SW 1271 (cell line): ENCODE measurements around the gene POLE.

Experiments
- DNase-seq, 2 experiments: peaks; one replicate each; lab custom pipeline; 2025; lab: John Stamatoyannopoulos, UW

The POLE gene

DNA sequence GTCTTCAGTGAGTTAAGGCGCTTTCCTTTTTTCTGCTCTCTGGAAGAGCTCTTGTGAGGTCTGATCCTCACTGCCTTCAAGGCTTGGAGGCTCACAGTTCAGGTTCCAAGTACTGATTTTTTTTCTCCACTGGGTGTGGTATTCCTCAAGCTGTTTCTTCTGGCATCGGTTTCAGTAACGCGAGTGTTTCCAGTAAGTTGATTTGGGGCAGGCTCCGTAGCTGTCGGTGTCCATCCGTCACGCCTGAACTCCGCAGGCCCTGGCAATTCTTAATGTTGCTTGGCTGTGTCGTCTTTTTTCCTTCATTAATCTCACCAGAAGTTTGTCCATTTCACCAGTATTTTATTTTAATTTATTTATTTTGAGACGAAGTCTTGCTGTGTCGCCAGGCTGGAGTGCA is 107.4 kb downstream of the POLE start:
- no peak for DNase-seq

DNA sequence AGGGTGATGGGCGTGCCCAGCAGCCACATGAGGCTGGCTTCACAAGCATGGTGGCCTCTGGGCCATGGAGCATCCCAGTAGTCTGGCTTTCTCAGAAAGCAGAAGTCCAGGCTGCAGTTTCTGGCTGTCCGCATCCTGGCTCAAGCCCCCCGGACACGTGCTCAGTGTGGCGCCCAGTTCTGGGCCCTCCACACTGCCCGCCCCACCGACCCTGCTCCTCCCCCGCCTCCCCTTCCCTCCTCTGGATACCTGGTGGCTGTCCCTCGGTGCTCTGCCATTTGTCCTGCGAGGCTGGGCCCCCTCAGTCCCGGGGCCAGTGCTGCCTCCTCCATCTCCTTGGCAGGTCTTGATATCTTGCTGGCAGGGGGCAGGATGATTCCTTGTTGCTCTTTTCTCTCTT is 108.3 kb downstream of the POLE start:
- no peak for DNase-seq

DNA sequence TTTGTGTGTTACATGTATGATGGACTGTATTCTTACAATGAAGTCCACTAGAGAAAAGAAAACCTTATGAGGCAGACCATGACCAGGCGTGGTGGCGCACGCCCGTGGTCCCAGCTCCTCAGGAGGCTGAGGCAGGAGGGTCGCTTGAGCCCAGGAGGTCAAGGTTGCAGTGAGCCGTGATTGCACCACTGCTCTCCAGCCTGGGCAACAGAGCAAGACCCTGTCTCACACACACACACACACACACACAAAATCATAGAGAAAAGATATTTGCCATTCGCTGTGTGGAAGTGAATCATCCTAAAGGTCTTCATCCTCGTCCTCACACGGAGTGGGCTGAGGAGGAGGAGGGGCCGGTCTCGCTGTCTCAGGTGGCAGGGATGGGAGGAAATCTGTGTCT is 109.0 kb downstream of the POLE start:
- no peak for DNase-seq

DNA sequence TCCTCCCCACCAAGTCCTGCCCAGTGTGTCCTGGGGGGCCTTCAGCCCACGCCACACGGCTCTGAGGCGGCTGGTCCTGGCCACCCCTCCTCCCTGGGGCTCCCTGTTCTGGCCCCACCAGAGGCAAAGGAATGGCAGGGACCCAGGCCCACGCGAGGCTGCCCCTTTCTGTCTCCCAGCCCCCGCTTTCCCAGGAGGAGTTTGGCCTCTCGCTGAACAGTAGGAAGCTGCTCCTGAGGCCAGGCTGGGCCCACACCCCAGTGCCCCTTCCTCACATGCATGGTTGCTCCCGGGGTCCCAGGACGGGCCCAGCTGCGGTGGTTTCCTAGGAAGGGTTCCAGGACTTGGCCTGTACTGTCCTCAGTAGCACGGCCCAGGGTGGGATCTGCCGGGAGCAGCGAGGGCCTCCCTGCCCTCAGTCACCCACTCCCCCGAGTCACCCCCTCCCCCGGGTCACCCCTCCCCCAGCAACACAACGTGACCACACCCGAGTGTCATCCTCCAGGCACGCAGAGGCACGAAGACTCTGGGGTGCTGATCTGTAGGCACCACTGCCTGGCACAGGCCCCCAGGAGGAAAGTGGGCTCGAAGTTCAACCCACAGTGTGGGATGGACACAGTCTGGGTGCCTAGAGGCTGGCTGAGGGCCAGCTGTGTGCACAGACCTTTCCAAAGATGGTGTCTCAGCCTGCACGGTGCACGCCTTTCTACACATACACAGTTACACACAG is 109.8 kb downstream of the POLE start:
- no peak for DNase-seq

DNA sequence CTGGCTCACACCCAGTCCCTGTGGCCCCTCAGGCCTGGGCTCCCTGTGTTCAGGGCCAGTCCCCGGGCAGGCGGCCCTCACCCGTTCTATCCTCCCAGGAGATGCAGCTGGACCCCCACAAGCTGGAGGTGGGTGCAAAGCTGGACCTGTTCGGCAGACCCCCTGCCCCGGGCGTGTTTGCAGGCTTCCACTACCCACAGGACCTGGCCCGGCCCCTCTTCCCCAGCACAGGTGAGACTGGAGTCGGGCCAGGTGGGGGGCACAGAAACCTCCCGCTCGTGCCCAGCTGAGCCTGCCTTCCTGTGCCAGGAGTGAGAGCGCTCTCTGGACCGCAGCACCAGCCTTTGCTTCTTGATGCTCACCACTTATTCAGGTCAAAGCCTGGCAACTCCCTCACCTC is 110.4 kb downstream of the POLE start:
- DNase-seq = no peak

DNA sequence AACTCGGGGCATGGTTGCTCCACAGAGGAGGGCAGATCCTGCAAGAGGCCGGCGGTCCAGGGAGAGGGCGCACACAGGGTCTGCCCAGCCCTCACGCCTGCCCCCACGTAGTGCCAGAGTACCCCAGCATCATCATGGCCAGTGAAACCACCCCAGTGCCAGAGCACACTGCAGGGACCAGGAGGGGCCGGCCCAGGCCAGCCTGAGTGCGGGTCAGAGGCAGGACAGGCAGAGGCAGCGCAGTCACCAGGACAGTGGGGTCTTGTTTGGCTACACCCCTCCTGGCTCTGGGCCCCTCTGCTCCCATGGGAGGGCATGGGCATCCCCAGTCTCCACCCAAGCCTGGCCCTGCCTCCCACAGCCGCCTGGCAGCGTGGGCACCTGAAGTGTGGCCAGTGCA is 111.5 kb downstream of the POLE start:
- DNase-seq = no peak

DNA sequence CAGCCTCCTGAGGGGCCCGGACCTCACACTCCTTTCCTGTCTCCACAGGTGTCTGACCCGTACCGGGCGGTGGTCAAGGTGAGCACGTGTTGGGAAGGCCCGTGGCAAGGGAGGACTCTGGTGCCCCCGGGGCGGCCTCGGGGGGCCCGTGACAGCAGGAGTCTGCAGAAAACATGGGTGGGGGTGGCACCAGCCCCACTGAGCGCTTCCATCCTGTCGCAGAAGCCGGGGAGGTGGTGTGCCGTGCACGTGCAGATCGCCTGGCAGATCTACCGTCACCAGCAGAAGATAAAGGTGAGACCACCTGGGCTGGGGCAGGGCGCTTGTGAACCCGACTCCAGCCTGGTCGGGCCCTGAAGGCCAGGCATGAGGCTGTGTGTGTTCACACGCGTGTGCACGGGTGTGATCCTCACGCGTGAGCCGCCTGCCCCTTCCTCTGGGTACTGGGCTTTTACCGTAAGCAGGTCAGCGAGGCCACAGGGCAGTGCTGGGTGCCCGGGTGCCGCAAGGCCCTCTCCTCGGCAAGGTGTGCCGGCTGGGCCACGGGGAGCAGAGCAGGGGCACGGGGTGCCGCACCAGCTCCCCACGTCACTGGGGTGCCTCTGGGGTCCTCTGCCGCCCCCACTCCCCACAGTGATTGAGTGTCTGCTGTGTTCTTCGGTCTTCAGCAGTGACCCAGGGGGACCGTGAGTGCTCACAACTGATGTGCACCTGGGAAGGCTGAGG is 112.7 kb downstream of the POLE start:
- no peak for DNase-seq
